ENCODE results near the gene PSMA7.

Gene PSMA7

DNA sequence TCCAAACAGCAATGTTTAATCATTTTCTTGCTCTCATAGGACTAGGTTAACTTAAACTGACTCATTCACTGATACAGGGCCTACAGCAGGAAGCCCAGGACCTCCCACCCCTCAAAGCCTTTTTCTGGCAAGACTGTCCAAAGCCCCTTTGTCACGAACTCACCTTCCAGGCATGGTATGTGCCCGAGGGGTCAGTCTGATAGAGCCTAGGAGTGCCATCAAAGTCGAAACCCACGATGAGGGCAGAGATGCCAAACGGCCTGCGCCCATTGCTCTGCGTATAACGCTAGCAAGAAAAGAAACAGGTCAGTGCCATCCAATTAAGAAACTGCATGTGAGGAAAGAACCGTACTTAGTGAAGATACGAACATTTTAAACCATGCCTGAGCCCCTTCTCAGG, 4.3 kb downstream of the PSMA7 start:
- TF ChIP-seq, protein P1, sequence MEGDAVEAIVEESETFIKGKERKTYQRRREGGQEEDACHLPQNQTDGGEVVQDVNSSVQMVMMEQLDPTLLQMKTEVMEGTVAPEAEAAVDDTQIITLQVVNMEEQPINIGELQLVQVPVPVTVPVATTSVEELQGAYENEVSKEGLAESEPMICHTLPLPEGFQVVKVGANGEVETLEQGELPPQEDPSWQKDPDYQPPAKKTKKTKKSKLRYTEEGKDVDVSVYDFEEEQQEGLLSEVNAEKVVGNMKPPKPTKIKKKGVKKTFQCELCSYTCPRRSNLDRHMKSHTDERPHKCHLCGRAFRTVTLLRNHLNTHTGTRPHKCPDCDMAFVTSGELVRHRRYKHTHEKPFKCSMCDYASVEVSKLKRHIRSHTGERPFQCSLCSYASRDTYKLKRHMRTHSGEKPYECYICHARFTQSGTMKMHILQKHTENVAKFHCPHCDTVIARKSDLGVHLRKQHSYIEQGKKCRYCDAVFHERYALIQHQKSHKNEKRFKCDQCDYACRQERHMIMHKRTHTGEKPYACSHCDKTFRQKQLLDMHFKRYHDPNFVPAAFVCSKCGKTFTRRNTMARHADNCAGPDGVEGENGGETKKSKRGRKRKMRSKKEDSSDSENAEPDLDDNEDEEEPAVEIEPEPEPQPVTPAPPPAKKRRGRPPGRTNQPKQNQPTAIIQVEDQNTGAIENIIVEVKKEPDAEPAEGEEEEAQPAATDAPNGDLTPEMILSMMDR (IDR thresholded peaks at IDR 0.05) = no peak
- no peak for TF ChIP-seq ZFX (IDR thresholded peaks at IDR 0.05; ENCODE audit: borderline replicate concordance)
- H3K27ac ChIP-seq = no peak overlapping the region

DNA sequence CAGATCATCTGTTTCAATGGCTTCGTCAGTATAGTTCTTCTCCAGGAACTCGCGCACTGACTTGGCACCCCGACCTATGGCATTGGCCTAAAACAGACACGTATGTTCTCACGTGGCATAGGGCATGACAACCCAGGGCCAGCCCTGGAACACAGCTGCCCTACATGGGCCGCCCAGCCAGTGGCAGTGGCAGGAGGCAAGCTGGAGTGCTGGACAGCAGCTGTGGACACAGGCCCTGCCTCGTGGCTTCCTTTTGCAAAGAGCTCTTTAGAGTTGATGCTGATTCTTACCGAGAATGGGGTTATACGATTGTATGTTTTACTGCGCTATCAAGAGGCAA, 5.0 kb downstream of the PSMA7 start:
- H3K27ac ChIP-seq = no peak overlapping the region
- no peak for TF ChIP-seq ZFX (IDR thresholded peaks at IDR 0.05; ENCODE audit: borderline replicate concordance)
- TF ChIP-seq, protein P1 (IDR thresholded peaks at IDR 0.05) = no peak

DNA sequence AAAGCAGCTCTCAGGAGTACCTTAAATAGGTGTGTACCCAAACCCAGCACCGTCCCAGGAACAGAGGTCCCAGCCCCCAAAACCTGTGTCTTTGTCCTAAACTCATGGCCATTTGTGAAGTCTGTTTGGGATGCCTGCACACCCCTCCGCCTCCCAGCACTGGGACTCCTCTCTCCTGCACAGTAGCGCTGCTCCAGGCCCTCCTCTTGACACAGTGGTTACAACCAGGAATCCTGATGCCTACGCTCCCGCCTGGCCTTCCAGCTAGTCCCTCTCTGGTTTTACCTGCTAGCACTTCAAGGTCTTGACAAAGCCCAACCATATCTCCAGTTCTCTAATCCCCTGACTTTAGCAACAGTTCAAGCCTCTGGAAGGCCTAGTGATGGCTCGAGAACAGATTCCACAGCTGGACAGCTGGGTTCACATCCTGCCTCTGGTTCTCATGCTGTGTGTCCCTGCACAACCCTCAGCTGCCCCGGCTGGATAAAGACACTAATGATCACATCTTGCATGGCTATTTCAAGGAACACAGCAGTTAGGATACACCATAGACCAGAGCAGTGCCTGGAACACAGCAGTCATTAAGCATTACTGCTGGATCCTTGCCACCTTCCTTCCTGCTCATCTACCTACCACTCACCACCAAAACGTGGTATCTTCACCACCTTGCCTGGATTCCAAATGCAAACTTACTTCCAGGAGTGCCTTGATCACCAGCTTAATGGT, 5.6 kb downstream of the PSMA7 start:
- peak overlapping the region; percentile 5 for H3K27ac ChIP-seq
- no peak for TF ChIP-seq ZFX (IDR thresholded peaks at IDR 0.05; ENCODE audit: borderline replicate concordance)
- TF ChIP-seq, protein P1 (IDR thresholded peaks at IDR 0.05) = no peak

DNA sequence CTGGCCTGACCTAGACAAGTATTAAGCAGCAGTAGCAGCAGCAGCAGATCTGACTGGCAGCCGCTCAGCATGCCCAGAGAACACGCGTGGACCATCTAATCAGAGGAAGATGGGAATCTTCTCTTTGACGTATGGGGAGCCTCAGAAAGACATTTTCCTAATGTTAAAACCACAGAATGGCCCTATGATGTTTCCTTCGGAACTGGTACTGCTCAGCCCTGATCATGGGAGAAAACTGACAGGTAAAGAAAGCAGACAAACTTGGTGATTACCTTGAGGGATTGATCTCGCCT, 6.2 kb downstream of the PSMA7 start:
- H3K27ac ChIP-seq = peak overlapping the region; percentile 5
- TF ChIP-seq ZFX (IDR thresholded peaks at IDR 0.05; ENCODE audit: borderline replicate concordance) = no peak
- TF ChIP-seq, protein P1 (IDR thresholded peaks at IDR 0.05) = peak; percentile 63

DNA sequence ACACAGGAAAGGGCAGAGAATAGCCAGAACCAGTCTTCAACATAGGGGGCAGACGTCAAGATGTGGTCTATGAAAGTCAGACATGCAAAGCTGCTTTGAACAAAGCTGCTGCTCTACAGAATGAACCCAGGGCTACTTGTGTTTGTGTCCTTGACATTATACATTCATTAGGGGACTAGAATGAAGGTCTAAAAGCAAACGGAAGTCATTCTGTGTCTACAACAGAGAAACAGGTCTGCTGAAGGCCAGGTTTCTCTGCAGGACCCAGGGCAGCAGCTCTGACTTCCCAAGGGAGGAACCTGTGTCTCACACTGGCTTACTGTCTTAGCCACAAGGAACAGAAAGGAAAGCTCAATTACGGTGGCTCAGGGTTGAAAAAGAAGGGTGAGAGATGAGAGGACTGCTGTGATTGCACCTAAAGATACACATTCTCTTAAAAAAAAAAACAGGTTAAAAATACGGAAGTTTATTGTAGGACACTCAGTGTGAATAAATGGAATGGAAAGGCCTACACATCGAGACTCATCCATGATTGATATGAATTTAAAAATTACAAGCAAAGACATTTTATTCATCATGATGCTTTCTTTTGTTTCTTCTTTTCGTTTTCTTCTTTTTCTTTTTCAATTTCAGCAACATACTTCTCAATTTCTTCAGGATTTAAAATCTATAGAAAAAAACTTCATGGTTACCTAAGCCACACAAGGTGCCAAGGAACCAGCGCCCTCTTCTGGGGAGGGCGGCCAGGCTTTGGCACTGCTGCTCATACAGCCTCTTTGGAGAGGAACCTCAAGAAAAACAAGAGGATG, 6.7 kb downstream of the PSMA7 start:
- H3K27ac ChIP-seq = peak overlapping the region; percentile 5
- no peak for TF ChIP-seq ZFX (IDR thresholded peaks at IDR 0.05; ENCODE audit: borderline replicate concordance)
- TF ChIP-seq, protein P1 (IDR thresholded peaks at IDR 0.05) = peak; percentile 94

DNA sequence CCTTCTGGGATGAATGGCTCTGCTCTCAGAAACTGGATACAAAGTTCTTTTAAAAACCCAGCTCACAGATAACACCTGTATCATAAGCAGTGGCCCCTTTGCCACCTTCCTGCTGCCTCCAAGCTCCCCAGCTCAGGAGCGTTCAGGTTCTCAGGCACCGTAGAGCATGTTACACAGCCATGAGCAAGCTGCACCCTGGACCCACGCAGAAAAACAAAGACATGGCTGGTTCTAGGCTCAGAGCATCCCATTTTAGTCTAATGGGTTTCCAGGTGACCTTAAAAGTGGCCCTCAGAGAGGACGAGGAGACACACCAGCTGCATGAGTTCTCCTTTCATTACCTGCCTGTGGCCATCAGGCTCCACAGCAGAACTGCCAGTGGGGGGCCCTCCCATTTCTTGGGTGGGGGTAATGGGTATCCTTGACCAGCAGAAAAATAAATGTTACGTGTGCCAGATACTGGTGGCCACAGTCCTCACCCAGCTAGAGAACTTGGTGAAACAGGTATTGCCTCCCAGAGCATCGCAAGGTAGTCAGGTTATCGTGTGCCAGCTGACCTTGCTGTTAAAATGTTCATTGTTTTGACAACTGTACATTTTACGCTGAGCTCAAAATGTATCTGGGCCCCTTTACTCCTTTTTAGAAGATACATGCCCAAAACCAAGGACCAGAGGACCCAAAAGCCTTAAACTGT, 7.5 kb downstream of the PSMA7 start:
- no peak for TF ChIP-seq ZFX (IDR thresholded peaks at IDR 0.05; ENCODE audit: borderline replicate concordance)
- TF ChIP-seq, protein P1 (IDR thresholded peaks at IDR 0.05) = no peak
- H3K27ac ChIP-seq = no peak overlapping the region
